K562 (cell line): ENCODE measurements around the gene OTOA.
"Not testable (repeated sequence)": the region's sequence is repeated elsewhere in the genome, so short reads cannot be mapped to it uniquely, and the experiment has no call there.

Experiments
- BHLHE40 ChIP-seq: IDR thresholded peaks from 2 replicates; pipeline ENCODE4 v1.6.1; 2011; ENCODE audit warnings: low read length, improper control_type of control experiment
- CEBPG ChIP-seq, 3 experiments: fragments of 200-800 bp in 1 of 3; sonication (Bioruptor generic) in 1 of 3; sonication (generic) in 1 of 3; formaldehyde crosslinking in 1 of 3; IDR thresholded peaks in 2 of 3; conservative IDR thresholded peaks in 1 of 3; 2 replicates each; pipeline versions ENCODE4 v1.6.1 to v1.8.0; 2016 to 2022; ENCODE audit warnings: missing compliant biosample characterization in 2 of 3, missing genetic modification characterization in 2 of 3, mild to moderate bottlenecking in 1 of 3, missing genetic modification reagents in 1 of 3
- CHD4 ChIP-seq: fragments of 200-600 bp; sonication (generic); IDR thresholded peaks from 3 replicates; pipeline ENCODE4 v1.6.1; 2012; ENCODE audit warnings: low read depth, mild to moderate bottlenecking, mixed read lengths, low read length, inconsistent platforms; ENCODE audit not compliant: insufficient read depth, insufficient replicate concordance, poor library complexity, severe bottlenecking
- CTCF ChIP-seq, 3 experiments: IDR thresholded peaks in 2 of 3; conservative IDR thresholded peaks in 1 of 3; 2 replicates each; pipeline ENCODE4 v1.5.1; 2011 to 2012; ENCODE audit warnings: low read length in 3 of 3, mild to moderate bottlenecking in 3 of 3, control low read depth in 2 of 3, improper control_type of control experiment in 1 of 3, inconsistent platforms in 1 of 3, low read depth in 1 of 3, mixed read lengths in 1 of 3, moderate library complexity in 1 of 3; ENCODE audit not compliant: insufficient read depth in 2 of 3
- E2F4 ChIP-seq: sonication (generic); formaldehyde crosslinking; IDR thresholded peaks from 2 replicates; pipeline ENCODE4 v1.8.0; 2022; ENCODE audit warnings: mild to moderate bottlenecking, low read depth, missing genetic modification reagents
- MEIS2 ChIP-seq: fragments of 450-650 bp; IDR thresholded peaks from 2 replicates; pipeline ENCODE4 v1.6.1; 2014; ENCODE audit warnings: mild to moderate bottlenecking; ENCODE audit not compliant: partially characterized antibody
- REST ChIP-seq, 2 experiments: fragments of 450-650 bp; formaldehyde crosslinking in 1 of 2; IDR thresholded peaks; 2 replicates each; pipeline versions ENCODE4 v1.4.0 to v1.6.1; 2014 to 2020; ENCODE audit warnings: mild to moderate bottlenecking in 2 of 2, borderline replicate concordance in 1 of 2, low read depth in 1 of 2
- TF ChIP-seq, protein P1 (sequence below), 2 experiments: fragments of 450-650 bp in 1 of 2; sonication (generic) in 1 of 2; formaldehyde crosslinking in 1 of 2; IDR thresholded peaks in 1 of 2; conservative IDR thresholded peaks in 1 of 2; 2 replicates each; pipeline versions ENCODE4 v1.6.1 to v1.8.1; 2016 to 2023; ENCODE audit warnings: mild to moderate bottlenecking in 2 of 2, moderate library complexity in 2 of 2, inconsistent platforms in 1 of 2, missing genetic modification reagents in 1 of 2
- TF ChIP-seq, protein P2 (sequence below), 2 experiments: fragments of 150-350 bp in 1 of 2; IDR thresholded peaks; 2 replicates each; pipeline ENCODE4 v1.6.1; 2012 to 2016; ENCODE audit warnings: low read depth in 2 of 2, low read length in 2 of 2, mild to moderate bottlenecking in 1 of 2, moderate library complexity in 1 of 2

DNA sequence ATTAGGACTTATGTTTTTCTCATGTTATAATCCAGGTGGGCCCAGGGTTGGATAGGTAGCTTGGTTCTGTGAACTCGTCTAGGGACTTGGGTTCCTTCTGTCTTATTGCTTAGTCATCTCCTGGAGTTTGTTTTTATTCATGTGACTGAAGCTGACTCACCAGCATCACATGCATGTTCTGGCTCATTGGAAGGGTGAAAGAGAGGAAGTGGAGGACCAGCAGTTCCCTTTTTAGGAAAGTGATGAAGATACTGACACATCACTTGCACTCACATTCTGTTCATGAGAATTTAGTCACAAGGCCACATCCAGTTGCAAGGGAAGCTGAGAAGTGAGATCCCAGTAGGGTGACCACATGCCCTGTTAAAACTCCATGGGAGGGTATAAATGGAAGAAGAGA lies 126.7 kb downstream of the OTOA start:
- TF ChIP-seq, protein P1, sequence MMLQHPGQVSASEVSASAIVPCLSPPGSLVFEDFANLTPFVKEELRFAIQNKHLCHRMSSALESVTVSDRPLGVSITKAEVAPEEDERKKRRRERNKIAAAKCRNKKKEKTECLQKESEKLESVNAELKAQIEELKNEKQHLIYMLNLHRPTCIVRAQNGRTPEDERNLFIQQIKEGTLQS (IDR thresholded peaks at IDR 0.05), result not testable (repeated sequence)
- TF ChIP-seq, protein P1 (CRISPR knock-in tag; conservative IDR thresholded peaks at IDR 0.05), result not testable (repeated sequence)
- not testable (repeated sequence) for TF ChIP-seq REST (IDR thresholded peaks at IDR 0.05; ENCODE audit: borderline replicate concordance); REST (CRISPR knock-in tag; IDR thresholded peaks at IDR 0.05; ENCODE audit: low read depth); CHD4; BHLHE40; E2F4 (CRISPR knock-in tag); CTCF (IDR thresholded peaks at IDR 0.05 in 2 of 3, conservative IDR thresholded peaks at IDR 0.05 in 1 of 3; ENCODE audit: insufficient read depth in 2 of 3, low read depth in 1 of 3, low read length in 3 of 3); MEIS2; CEBPG (CRISPR knock-in tag; IDR thresholded peaks at IDR 0.05); CEBPG (tag; conservative IDR thresholded peaks at IDR 0.05 in 1 of 2, IDR thresholded peaks at IDR 0.05 in 1 of 2)
- TF ChIP-seq, protein P2, sequence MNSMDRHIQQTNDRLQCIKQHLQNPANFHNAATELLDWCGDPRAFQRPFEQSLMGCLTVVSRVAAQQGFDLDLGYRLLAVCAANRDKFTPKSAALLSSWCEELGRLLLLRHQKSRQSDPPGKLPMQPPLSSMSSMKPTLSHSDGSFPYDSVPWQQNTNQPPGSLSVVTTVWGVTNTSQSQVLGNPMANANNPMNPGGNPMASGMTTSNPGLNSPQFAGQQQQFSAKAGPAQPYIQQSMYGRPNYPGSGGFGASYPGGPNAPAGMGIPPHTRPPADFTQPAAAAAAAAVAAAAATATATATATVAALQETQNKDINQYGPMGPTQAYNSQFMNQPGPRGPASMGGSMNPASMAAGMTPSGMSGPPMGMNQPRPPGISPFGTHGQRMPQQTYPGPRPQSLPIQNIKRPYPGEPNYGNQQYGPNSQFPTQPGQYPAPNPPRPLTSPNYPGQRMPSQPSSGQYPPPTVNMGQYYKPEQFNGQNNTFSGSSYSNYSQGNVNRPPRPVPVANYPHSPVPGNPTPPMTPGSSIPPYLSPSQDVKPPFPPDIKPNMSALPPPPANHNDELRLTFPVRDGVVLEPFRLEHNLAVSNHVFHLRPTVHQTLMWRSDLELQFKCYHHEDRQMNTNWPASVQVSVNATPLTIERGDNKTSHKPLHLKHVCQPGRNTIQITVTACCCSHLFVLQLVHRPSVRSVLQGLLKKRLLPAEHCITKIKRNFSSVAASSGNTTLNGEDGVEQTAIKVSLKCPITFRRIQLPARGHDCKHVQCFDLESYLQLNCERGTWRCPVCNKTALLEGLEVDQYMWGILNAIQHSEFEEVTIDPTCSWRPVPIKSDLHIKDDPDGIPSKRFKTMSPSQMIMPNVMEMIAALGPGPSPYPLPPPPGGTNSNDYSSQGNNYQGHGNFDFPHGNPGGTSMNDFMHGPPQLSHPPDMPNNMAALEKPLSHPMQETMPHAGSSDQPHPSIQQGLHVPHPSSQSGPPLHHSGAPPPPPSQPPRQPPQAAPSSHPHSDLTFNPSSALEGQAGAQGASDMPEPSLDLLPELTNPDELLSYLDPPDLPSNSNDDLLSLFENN (IDR thresholded peaks at IDR 0.05; ENCODE audit: low read depth in 2 of 2, low read length in 2 of 2), result not testable (repeated sequence)
